Parathyroid adenoma (tissue), 2 donors: Measurements from ENCODE around the gene BACE2.

ENCODE experiments used
- H2AFZ ChIP-seq: fragments of 300-600 bp; sonication (generic); one replicate; pipeline ENCODE4 v1.7.0; 2017; ENCODE audit warnings: antibody characterized with exemption, mild to moderate bottlenecking
- H3K27ac ChIP-seq: fragments of 300-600 bp; sonication (generic); one replicate; pipeline ENCODE4 v1.7.0; 2017
- H3K27me3 ChIP-seq: fragments of 300-600 bp; sonication (generic); one replicate; pipeline ENCODE4 v1.7.0; 2017; ENCODE audit warnings: low read length; ENCODE audit not compliant: control insufficient read depth, insufficient read depth
- H3K36me3 ChIP-seq: fragments of 300-600 bp; sonication (generic); one replicate; pipeline ENCODE4 v1.7.0; 2017; ENCODE audit warnings: low read length; ENCODE audit not compliant: control insufficient read depth, insufficient read depth
- H3K4me1 ChIP-seq: fragments of 300-600 bp; sonication (generic); one replicate; pipeline ENCODE4 v1.7.0; 2017; ENCODE audit warnings: control low read depth
- H3K4me2 ChIP-seq: fragments of 300-600 bp; sonication (generic); one replicate; pipeline ENCODE4 v1.7.0; 2017; ENCODE audit warnings: low read length
- H3K4me3 ChIP-seq: fragments of 300-600 bp; sonication (generic); one replicate; pipeline ENCODE4 v1.7.0; 2017; ENCODE audit warnings: low read depth, low read length
- H3K79me2 ChIP-seq: fragments of 300-600 bp; sonication (generic); one replicate; pipeline ENCODE4 v1.7.0; 2017; ENCODE audit warnings: control low read depth
- H3K9ac ChIP-seq: fragments of 300-600 bp; sonication (generic); one replicate; pipeline ENCODE4 v1.7.0; 2017; ENCODE audit warnings: mild to moderate bottlenecking
- H3K9me3 ChIP-seq: fragments of 300-600 bp; sonication (generic); one replicate; pipeline ENCODE4 v1.7.0; 2017; ENCODE audit warnings: low read length; ENCODE audit not compliant: control insufficient read depth
- TF ChIP-seq, protein P1 (sequence below): fragments of 300-600 bp; sonication (generic); IDR thresholded peaks from one replicate; pipeline ENCODE4 v1.7.0; 2017; ENCODE audit warnings: antibody characterized with exemption, mild to moderate bottlenecking
- donor health status: primary hyperparathyroidism.

BACE2 gene

DNA sequence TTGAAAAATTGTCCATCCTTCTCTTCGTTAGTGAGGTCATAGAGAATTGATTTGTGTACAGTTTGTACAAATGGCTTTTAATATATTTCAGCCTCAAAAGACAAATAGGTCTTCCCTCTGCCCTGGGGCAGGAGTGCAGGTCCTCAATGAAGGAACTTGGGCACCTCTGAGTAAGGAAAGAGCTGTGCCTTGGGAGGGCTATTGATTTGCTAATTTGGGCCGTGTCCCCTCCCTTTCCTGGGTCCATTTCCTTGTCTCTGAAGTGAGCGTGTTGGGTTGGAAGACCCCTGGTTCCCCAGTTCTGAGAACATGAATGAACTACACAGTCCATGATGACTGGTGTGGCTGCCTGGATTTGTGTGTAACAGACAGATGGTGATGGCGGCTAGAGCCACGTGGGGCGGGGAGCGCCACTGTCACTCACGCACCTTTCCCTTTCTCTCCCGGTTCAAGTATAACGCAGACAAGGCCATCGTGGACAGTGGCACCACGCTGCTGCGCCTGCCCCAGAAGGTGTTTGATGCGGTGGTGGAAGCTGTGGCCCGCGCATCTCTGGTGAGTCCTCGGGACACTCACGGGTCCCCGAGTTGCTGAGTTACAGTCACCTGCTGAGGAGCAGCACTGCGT lies 77.7 kb downstream of the BACE2 start:
- no peak overlapping the region for H3K27ac ChIP-seq
- TF ChIP-seq, protein P1, sequence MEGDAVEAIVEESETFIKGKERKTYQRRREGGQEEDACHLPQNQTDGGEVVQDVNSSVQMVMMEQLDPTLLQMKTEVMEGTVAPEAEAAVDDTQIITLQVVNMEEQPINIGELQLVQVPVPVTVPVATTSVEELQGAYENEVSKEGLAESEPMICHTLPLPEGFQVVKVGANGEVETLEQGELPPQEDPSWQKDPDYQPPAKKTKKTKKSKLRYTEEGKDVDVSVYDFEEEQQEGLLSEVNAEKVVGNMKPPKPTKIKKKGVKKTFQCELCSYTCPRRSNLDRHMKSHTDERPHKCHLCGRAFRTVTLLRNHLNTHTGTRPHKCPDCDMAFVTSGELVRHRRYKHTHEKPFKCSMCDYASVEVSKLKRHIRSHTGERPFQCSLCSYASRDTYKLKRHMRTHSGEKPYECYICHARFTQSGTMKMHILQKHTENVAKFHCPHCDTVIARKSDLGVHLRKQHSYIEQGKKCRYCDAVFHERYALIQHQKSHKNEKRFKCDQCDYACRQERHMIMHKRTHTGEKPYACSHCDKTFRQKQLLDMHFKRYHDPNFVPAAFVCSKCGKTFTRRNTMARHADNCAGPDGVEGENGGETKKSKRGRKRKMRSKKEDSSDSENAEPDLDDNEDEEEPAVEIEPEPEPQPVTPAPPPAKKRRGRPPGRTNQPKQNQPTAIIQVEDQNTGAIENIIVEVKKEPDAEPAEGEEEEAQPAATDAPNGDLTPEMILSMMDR = no peak
- no peaks in the 10 kb centered on the region for H3K27me3 ChIP-seq
- no peaks in the 10 kb centered on the region for H3K9me3 ChIP-seq
- H3K4me3 ChIP-seq = no peak overlapping the region
- no peaks in the 10 kb centered on the region for H3K36me3 ChIP-seq
- H2AFZ ChIP-seq = no peak overlapping the region
- H3K9ac ChIP-seq = no peak overlapping the region
- no peaks in the 10 kb centered on the region for H3K4me1 ChIP-seq
- H3K4me2 ChIP-seq = no peak overlapping the region
- H3K79me2 ChIP-seq = no peaks in the 10 kb centered on the region

DNA sequence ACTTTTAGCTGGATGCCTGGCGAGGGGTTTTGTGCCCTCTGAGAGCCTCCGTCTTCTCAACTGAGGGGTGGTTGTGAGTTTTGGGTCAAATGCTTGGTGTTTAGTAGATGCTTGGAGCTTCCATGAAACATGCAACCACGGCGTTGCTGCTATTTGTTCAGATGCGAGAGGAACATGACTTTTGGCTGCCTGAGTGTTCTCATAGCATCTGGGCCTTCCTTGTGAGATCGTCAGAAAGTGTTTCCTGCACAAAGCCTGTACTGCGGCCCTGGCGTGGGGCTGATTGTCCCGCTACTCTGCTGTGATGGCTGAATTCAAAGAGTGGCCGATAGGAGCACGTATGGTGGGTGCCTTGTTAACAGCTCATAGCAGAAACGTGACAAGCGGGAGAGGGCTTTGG lies 78.8 kb downstream of the BACE2 start:
- Histone ChIP-seq H3K4me1 (no peaks in the 10 kb centered on the region), H2AFZ (no peak overlapping the region), H3K9ac (no peak overlapping the region), H3K27me3 (no peaks in the 10 kb centered on the region), H3K9me3 (no peaks in the 10 kb centered on the region), H3K4me3 (no peak overlapping the region), H3K79me2 (no peaks in the 10 kb centered on the region), H3K27ac (no peak overlapping the region), H3K36me3 (no peaks in the 10 kb centered on the region), H3K4me2 (no peak overlapping the region)
- TF ChIP-seq, protein P1 = no peak

DNA sequence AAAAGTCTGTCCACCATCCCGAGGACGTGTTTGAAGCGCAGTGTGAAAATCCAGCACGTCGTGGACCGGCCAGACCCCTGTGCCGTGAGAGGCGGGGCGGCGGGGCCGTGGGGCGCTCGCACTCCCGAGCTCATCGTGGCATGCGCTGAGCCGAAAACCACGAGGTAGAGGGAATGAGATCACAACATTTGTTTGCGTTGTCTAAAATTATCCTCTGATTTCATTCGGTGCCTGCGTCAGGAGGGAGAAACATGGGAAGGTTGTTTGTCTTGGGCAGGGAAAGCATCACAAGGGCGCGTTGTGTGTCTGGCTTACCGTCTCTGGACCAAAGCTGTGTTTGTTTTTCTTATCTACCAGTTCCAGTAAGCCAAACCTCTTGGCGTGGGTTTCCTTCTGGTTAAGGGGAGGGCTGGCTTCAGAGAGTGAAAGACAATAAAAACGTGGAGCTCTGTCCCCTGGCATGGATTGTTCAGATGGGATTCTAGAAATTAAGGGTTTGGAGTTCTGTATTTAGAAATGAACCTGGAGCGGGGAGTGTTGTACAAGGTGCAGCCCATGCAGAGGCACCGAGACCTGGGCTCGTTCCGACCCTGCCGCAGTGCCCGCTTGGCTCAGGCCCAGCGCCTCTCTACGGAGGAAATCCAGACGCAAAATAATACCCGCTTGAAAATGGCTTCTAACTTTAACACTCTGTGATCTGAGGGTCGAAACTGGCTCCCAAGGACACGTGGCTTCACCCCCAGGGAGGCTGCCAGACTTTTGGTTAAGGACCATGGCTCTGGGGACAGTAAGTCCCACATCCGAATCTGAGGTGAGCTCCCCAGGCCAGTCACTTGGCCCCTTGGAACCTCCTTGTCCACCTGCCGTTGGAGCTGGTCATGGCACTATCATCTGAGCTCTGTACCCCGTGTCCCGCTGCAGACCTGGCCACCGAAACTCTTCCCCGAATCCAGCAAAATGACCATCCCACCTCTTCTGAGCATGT lies 79.9 kb downstream of the BACE2 start:
- no peaks in the 10 kb centered on the region for H3K27me3 ChIP-seq
- H3K27ac ChIP-seq = no peak overlapping the region
- H3K36me3 ChIP-seq = no peaks in the 10 kb centered on the region
- H2AFZ ChIP-seq = no peak overlapping the region
- H3K9ac ChIP-seq = no peak overlapping the region
- TF ChIP-seq, protein P1 = no peak
- no peaks in the 10 kb centered on the region for H3K4me1 ChIP-seq
- no peak overlapping the region for H3K4me3 ChIP-seq
- H3K4me2 ChIP-seq = no peak overlapping the region
- no peaks in the 10 kb centered on the region for H3K79me2 ChIP-seq
- no peaks in the 10 kb centered on the region for H3K9me3 ChIP-seq

DNA sequence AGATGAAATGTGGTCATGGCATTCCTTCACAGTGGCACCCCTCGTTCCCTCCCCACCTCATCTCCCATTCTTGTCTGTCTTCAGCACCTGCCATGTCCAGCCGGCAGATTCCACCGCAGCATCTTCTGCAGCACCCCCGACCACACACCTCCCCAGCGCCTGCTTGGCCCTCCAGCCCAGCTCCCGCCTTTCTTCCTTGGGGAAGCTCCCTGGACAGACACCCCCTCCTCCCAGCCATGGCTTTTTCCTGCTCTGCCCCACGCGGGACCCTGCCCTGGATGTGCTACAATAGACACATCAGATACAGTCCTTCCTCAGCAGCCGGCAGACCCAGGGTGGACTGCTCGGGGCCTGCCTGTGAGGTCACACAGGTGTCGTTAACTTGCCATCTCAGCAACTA lies 81.5 kb downstream of the BACE2 start:
- no peak overlapping the region for H3K4me3 ChIP-seq
- no peaks in the 10 kb centered on the region for H3K4me1 ChIP-seq
- H3K79me2 ChIP-seq = no peaks in the 10 kb centered on the region
- no peaks in the 10 kb centered on the region for H3K36me3 ChIP-seq
- no peaks in the 10 kb centered on the region for H3K9me3 ChIP-seq
- no peaks in the 10 kb centered on the region for H3K27me3 ChIP-seq
- H2AFZ ChIP-seq = no peak overlapping the region
- no peak overlapping the region for H3K27ac ChIP-seq
- TF ChIP-seq, protein P1 = no peak
- no peak overlapping the region for H3K9ac ChIP-seq
- H3K4me2 ChIP-seq = no peak overlapping the region
